GM18858 (cell line): Measurements from ENCODE around the gene NGB.
"Not testable (repeated sequence)": the region's sequence is repeated elsewhere in the genome, so short reads cannot be mapped to it uniquely, and the experiment has no call there.

Experiments
- ATAC-seq: cut with Tn5 transposase; IDR thresholded peaks from one replicate; pipeline ENCODE4 v1.9.1; 2021; ENCODE audit not compliant: unreplicated experiment

Gene NGB

DNA sequence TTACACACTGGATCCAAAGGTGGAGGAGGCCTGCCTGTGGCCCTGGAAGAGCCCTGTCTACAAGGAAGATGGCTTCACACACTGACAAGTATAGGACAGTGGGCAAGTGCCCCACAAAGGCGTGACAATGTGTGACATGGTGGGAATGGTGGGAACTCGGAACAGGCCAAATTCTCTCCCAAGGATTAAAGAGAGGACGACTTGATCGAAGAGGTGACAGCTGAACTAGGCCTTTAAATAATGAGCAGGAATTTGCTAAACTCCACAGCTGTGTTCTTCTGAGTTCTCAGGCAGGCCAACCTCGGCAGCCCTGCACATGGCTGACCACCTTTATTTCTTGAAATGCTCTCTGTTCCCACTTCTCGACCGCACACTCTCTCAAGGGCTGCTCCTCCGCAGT lies 25.9 kb upstream of the NGB start:
- ATAC-seq = no peak

- no peak for ATAC-seq
Observed at GRCh38 chr14:77296155-77296554, 25.1 kb upstream of the NGB start.

DNA sequence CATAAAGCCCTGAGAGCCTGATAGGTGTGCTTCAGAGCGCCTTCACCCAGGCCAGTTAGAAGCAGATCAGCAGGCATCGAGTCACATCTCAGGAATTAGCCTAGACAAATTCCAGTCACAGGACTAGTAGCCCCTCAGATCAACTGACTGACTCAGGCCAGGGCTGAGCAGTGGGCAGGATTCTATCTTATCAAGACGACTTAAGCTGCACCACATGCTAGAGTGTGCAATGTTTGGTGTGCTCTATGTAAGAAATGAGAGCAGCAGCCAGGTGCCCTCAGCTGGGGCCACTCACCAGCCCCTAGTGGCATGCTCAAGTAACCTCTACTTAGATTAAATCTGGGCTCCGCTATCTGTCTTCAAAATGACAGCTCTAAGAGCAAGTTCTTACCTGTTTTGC lies 19.7 kb upstream of the NGB start:
- ATAC-seq = no peak

- ATAC-seq = no peak
Observed at GRCh38 chr14:77286576-77286975, 15.6 kb upstream of the NGB start.

DNA sequence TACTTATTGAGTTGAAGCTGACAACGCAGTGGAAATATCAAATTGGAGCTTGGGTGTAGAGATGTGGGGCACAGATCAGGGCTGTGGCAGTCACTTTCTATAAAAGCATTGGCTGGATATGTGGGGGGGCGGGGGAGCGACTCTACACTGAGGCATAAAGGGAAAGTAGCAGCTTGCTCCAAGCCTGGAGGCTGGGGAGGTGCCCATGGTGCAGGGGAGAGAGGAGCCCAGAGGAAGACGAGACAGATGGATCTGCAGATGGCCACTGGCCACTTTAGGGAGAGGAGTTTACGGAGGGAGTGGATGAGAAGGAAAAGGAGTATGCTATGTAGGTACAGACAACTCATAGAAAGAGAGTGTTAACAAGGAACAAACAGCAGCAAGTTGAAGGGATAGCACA lies 13.5 kb upstream of the NGB start:
- ATAC-seq = no peak

DNA sequence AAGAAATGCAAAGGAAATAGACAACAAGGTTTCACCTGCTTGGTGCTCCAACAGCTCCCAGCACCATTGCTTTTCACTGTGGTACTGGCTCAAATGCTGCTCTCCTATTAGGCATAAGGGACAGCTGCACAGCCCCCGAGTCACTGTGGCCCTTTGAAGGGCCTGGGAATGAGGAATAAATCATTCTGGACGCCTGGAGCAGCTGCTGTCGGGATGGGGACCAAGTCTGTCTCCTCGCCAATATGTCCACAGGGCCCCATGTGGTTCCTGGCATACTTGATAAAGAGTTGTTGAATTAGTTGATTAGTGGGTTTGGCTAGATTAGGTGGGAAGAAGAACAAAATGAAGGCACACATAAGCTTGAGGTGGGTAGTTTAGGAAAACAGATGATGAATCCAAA lies 13.1 kb upstream of the NGB start:
- no peak for ATAC-seq

DNA sequence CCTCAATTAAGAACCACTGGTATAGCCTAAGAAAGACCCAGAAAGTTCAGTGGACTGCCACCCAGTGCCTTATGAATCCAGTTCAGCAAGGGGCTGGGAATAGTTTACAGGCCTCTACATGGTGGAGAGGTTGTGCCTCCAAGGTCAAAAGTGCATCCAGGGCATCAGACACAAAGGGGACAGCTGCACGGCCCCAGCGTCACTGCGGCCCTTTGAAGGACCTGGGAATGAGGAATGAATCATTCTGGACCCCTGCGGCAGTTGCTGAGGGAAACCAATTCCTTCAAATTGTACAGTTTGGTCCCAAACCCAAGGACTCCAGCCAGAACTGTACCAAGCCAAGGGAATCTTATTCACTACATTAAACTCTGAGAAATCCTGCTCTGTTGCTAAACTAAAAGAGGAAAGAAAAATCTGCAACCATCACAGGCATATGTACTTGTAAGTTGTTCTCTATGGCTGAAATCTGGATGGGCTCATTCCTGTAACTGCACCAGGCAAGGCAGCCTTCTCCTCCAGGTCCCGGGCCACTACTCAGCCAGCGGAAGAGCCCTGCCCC lies 10.9 kb upstream of the NGB start:
- no peak for ATAC-seq

GRCh38 chr14:77280921-77281320 lies 9.9 kb upstream of the NGB start:
- not testable (repeated sequence) for ATAC-seq

DNA sequence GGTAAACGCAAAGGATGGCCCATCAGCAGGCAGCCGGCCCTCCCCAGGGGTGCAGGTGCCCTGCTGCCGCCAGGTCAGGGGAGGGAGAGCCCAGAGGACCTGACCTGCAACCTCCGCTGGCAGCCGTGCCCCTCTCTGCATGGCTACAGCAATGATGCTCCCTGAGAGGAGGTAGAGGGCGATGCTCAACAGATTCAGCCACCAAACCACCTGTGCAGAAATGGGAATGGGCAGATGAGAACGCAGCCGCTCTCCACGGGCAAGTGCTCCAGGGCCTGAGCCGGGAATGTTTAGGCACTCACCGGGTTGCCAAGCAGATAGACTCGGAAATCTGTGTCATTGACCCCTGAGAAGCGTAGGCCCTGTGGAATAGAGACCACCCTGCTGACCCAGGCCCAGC lies 8.7 kb upstream of the NGB start:
- ATAC-seq = no peak

DNA sequence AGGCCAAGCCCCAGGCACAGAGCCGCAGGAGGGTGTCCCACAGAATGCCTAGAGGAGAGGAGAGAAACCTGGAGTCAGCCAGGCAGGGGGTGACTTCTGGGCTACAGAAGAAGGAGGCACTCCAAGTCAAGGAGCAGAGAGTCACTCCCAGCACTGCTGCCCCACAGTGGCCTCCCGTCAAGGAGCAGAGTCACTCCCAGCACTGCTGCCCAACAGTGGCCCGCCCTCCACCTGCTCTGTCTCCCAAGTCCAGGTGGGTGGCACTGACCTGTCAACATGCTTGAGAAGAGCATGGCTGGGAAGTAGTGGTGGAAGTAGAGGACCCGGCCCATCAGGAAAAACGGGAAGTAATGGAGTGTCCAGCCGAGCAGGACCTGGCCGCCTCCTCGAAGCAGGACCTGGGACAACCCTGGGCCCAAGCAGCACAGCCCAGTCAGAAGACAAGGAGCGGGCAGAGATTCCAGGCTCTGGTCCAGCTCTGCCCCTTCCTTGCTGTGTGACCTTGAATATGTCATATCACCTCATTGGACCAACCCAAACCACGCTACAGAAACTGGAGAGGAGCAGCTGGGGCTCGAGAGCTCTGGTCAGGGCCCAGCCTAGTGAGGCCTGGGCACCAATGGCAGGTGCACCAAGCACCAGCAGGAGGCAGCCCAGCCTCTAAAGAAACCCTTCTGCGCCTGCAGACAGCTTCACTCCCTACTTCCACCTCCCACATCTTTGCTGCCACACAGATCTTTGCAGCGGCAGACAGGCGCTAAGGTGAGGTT lies 7.6 kb upstream of the NGB start:
- ATAC-seq = no peak

GRCh38 chr14:77276959-77277358 lies 6.0 kb upstream of the NGB start:
- no peak for ATAC-seq

GRCh38 chr14:77276295-77276935 lies 5.4 kb upstream of the NGB start:
- no peak for ATAC-seq

- no peak for ATAC-seq
Observed at GRCh38 chr14:77275601-77276017, 4.6 kb upstream of the NGB start.

- ATAC-seq = no peak
Observed at GRCh38 chr14:77275041-77275580, 4.1 kb upstream of the NGB start.

DNA sequence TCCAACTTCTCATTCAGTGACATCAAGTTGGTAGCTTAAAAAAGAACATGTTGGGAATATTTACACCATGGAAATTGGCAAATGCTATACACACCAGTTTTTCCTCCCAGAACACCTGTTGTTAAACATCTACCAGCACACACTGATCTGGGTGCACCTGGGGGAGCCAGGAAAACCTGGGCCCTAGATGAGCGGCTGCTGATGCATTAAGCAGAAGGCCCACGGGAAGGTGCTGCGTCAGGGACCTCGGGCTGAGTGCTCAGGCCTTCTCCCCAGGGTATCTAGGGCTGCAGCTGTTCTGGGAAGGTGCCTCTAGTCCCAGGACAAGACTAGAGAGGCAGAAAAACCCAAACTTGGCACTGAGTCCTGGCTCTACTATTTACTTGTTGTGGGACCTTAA lies 2.8 kb upstream of the NGB start:
- no peak for ATAC-seq

DNA sequence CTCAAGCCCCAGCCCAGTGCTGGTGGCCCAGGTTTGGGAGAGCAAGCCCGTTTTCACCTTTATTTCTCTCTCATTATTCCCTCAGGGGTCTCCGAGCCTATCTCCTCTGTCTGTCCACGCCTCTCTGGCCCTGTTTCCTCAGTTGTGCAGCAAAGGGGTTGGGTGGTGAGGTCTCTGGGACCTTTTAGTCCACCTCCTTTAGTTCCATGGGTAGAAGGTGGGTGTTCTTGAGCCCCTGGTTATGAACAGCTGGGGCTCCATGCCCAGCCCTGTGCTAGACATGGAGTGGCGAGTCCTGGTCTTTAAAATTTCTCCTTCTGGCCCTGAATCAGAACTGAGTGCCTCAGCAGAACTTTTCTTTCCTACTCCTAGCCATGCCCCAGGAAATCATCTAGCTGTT lies 1.3 kb upstream of the NGB start:
- ATAC-seq = no peak

DNA sequence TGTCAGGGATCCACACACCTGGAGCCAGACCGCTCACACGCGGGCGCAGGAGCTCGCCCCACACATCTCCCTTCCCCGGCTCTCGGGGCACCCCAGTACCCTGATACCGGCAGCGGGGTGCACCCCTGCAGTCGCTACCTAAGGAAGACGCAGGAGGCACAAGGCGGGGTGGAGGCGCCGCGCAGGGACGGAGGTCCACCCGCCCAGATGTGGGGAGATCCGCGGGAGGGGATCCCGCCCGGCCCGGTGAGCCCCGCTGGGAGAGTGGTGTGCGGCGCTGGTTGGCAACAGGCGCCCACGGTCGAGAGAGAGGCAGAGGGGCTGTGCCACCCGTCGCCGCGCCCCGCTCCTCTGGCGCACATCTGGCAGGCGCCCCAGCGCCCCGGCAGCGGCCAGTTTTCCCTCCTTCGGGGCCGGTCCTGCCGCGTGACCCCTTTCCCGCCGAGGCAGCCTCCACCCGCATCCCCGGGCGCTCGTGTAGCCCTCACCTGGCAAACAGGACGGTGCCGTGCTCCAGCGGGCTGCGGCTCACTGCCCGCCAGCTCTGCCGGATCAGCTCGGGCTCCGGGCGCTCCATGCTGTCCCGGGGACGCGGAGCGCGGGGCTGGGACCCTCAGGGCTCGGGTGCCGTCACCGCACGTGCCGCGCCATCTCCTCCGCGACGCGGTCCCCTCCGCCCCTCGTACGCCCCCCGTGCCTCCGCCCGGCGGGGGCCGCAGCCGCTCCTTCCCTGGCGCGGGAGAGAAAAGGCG lies 469 bp downstream of the NGB start:
- ATAC-seq = no peak

GRCh38 chr14:77268989-77269600 lies 1.9 kb downstream of the NGB start:
- ATAC-seq = no peak

GRCh38 chr14:77267937-77268699 lies 2.9 kb downstream of the NGB start:
- no peak for ATAC-seq

DNA sequence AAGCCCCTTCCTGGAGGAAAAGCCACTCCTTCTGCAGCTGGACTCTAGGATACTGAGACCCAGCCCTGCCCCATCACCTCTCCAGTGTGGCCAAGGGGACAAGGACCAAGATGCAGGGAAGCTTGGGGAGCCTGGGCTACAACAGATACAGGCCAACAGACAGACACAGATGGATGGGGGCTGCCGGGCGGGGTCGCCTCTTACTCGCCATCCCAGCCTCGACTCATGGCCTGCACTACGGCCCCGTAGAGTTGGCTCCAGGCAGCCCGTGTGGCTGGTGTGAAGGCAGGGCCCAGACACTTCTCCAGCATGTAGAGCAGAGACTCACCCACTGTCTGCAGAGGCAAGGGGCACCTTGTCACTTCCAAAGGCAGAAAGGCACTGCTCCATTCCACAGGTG lies 4.7 kb downstream of the NGB start:
- ATAC-seq = no peak
